Dermis blood vessel endothelial cell (primary cell): ENCODE data around the gene HBS1L. TPM values are rescaled to one million over a fixed set of nuclear protein-coding genes. Genes with fewer than 3 reads are reported as not detected.

Source experiments
- DNase-seq: peaks from one replicate; pipeline ENCODE4 v3.0.0; 2010
- total RNA-seq: library from RNA; depleted of rRNA; stranded (reverse); fragments of >200 nt; gene quantifications from 2 replicates; pipeline ENCODE4 v1.2.3, GENCODE V29; 2014

Gene HBS1L
- 106 and 170 TPM in 2 replicates for total RNA-seq

DNA sequence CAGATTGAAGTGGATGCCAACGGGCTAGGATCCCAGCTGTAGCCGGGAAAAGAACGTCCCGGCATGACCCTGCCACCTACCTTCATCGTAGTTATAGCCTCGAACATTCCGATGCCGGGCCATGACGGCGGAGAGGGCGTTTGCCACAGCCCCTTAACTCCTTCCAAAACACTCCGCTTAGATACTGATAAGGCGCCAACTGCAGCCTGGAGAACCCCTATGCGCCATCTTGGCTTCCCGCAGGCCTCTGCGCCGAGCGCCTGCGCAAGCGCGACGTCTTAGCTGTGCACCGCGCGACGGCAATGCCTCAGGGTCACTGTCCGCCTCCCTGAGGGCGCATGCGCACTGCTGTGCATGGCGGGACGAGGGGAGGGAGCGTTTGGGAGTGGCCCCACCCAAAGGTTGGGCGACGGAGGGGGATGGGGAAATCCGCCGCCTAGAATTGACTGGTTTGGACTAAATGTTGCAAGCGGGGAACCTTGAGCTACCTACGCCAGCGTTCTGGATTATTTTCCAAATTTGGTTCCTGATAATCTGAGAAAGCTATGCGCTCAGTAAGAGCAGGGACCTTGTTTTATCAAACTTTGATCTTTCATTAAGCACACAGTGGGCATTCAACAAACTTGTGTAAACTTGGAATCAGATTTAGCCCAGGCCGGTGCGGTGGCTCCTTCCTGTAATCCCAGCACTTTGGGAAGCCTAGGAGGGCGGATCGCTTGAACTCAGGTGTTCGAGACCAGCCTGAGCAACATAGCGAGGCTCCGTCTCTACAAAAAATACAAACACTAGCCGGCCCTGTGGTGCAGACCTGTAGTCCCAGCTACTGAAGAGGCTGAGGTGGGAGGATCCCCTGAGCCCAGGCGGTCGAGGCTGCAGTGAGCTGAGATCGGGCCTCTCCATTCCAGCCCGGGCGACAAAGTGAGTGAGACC is at the start of gene HBS1L:
Gene HBS1L, minus strand, starts transcription at position 254 of the 930 bp plus-strand sequence. Its CDS starts 131 bp downstream, at position 123.
- DNase-seq = peak; percentile 98

DNA sequence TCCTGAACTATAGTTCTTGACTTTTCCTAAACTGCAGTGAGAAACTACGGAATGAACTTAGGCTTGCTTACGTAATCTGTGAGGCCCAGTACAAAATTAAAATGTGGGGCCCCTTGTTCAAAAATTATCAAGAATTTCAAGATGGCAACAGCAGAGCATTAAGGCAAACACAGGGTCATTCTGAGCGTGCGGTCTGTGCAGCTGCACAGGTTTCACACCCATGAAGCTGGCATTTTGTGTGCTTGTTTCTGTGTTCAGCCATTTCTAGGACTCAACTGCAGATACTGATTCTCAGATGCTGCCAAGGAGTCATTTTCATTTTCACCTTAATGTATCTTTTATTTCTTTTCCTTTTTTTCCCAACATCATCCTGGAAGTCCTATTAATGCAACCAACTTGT is 49.6 kb upstream of the HBS1L start:
- DNase-seq = no peak

DNA sequence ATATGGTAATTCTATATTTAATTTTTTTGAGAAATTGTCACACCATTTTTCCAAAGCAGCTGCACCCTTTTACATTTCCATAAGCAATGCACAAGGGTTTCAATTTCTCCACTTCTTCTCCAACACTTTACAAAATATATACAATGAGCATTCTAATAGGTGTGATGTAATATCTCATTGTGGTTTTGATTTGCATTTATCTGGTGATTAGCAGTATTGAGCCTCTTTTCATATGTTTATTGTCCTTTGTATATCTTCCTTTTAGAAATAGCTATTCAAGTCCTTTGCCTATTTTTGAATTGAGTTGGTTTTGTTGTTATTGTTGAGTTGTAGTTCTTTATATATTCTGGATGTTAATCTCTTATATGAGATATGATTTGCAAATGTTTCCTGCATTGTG is 47.6 kb upstream of the HBS1L start:
- no peak for DNase-seq

DNA sequence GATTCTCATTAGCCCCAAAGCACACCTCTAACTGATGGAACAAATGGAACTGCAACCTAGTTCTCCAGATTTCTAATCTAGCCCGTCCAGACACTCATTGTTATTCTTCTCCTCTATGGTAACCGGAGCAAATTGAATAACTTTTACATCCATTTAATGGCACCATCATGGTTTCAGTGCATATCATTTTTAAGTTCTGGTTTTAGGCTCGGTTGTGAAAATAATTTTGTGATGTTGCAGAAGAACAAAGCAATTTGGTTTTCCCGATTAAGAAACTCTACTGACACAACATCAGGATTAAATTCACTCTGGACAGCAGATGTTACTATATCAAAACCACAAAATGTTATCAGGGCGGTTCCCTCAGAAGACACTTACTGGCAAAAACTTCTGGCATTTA is 42.5 kb upstream of the HBS1L start:
- no peak for DNase-seq

DNA sequence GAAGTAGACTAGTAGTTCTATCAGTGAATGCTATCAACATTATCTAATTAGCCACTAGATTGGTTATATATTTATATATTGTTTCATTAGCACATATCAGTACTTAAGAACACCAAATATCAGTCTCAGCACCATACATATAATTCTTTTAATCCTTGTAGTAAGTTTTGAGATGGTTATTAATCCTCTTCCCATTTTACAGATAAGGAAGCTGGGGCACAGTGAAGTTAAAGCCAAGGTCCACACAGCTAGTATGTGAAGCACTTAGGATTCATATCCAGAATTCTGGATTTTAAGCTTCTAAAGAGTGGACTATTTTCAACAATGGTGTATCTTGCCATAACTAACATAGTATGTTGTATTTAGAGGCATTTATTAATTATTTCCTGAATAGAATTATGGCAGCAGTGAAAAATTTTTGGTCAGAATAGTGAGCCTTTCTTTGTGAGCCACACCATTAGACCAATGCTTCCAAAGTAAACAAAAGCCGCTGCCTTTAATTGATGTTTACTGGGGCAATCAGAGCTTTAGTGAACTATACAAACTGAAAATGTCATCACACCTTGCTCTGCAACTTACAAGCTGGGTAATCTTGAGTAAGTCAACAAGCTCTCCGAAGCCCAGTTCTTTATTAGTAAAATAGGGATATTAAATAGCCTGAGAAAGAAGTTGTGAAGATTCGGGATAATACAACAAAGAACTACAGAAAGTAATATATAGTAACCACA is 41.9 kb upstream of the HBS1L start:
- no peak for DNase-seq

DNA sequence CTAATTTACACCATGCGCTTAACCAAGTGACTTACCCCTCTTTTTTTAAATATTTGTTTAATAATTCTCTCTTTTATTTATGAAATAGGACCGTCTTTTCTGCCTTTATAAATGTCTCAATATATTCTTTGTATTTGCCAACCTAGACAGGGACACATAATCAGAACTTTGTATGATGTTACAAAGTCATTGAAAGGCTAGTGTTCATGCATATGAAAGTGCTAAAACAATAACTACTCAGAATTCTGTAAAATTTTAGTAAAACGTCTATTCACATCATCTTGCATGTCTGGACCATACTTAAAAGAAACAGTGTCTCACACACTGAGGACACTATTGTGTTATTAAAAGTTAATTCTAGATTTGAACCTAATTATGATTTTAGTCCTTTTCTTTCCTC is 41.1 kb upstream of the HBS1L start:
- no peak for DNase-seq

DNA sequence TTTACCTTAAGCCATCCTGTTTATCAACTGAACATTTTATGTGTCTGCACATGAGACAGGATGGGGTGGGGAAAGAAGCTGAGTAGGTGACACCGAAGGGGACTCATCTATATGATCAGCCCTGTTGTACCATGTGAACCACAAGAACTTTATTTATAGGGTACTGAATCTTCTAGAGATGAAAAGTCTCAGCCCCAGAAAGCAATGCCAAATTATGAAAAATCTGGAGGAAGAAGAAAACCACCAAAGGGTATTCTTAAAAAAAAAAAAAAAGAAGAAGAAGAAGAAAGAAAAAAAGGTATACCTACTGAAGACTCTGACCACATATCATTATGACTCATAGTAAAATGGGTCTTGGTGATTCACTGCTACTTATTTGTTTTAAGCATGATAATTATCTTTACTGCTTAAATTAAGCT is 39.8 kb upstream of the HBS1L start:
- no peak for DNase-seq

DNA sequence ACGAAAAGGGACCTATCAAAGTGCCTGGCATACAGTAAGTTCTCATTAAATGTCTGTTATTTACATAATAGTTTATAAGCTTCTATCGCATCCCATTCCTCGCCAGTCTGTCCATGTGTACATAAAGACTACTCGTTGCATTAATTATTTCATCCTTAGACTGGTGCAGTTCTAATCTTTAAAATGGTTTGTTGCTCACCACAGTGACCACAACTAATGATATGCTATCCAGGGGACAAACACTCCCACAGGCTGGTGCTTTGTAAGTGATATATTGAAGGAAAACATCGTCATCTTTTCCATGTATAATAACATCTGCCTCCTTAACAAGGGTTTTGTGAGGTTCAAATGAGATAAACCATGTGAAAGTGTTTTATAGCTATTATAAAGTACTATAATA is 39.0 kb upstream of the HBS1L start:
- no peak for DNase-seq

DNA sequence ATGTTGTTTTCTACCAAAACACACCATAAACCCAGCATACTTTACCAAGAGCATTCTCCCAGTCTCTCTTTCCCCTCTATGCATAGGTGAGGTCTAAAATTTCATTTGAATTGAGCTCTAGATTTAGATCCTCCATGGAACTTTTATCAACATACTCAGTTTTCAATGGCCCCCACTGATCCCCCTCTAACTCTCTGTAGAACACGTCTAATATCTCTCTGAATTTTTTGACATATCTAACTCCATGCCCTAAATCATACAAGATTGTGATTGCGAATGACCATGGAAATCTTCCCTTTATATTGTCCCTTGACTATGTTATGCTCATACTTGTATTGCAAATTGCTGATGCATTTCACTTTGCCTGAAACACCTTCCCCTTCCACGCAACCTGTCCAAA is 38.1 kb upstream of the HBS1L start:
- DNase-seq = no peak

DNA sequence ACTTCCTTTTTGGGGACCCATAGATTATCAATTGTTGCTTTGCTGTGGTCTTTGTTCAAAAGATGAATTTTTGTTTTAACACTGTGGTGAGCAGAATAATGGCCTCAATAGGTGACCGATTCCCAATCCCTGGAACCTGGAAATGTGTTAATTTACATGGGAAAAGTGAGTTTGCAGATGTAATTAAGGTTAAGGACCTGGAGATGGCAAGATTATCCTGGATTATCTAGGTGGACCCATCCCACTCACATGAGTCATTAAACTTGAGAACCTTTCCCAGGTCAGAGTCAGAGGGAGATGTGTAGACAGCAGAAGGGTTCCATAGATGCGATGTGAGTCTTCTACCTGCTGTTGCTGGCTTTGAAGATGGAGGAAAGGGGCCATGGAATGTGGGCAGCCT is 36.2 kb upstream of the HBS1L start:
- no peak for DNase-seq

DNA sequence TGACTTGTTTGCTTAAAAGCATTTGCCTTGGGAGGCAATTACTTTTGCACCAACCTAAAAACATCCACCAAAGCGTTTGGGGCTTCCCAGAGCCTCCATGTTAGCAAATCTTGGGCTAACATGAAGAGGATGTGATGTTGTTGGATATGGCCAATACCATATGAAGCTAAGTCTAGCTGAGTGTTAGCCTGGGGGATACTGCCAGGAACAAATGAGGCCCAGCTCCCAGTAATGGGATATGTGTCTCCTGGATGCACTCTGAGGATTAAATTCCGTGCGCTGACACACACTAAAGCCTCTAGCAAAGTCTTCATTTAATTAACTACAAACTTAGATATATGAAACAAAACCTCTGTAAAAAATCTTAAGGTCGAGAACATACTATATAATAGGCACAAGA is 35.3 kb upstream of the HBS1L start:
- DNase-seq = no peak

DNA sequence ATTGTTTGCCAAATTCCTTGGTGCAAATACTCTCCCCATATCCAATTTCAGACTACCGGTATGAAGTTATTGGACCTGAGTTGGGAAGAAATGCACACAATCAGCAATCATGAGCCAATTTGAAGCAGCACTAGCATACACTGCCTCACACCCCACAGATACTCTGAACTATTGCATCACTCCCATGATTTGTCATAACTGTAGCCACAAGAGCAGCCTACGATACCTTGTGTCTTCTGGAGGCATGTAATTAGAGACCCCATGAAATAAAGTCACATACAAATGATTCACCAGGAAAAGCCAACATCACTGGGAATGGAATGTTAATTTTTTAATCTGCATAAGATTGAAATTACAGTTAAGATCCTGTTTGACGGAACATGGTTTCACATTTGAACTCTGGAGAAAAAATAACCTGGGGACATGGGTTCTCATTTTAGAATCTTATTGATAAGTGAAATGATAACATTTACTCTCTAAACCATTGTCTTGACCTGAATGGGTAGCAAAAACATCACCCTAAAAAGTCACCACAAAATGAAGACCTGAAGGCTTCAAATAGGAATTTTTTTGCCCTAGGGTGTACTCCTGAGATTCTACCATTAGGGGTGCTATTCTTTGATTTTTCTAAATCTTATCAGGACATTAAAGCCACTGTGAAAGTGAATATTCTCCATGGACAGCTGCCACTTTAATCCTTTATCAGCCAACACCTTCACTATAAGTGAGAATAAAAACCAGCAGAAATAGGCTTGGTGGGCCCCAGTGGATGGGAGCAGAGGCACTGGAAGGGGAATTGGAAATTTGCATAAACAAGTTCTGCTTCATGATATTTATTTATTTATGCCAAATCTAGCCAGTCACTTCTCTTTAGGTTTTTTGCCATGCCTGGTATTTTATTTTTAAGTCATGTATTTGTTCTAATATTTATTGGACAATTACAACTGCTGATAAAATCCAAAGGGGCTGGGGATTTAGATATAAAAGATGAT is 34.5 kb upstream of the HBS1L start:
- DNase-seq = peak; percentile 19

DNA sequence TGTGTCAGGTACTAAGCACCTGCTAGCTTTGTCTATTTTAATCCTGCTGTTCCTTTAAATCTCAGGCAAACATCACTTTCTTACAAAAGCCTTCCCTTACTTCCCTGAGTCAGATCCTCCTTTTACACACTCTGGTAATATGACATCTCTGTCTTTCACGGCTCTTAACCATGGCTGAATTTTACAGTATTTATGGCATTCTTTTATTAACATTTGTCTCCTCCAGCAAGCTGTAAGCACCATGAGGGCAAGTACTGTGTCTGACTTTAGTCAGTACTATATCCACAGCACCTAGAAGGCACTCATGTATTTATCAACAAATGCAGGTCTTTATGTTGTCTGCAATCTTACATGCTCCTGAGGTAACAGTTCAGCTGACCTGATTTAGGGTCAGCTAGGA is 33.7 kb upstream of the HBS1L start:
- DNase-seq = no peak

DNA sequence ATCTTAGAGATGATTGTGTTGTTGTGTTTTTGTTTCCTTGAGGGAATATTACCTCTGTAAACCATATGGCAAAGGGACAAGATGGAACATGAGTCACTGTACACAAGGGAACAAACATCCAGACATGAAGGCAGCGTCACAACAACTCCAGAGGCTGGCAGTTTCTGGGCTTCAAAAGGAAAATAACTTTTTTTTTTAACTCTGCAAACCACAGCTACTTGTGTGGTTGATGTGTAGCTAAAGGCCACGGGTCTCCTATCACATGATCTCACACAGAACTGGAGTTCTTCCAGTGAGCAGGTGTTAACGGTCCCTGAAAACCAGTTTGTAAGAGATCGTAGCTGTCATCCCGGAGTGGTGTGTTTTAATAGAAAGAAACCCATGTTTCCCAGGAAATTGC is 33.2 kb upstream of the HBS1L start:
- DNase-seq = no peak

DNA sequence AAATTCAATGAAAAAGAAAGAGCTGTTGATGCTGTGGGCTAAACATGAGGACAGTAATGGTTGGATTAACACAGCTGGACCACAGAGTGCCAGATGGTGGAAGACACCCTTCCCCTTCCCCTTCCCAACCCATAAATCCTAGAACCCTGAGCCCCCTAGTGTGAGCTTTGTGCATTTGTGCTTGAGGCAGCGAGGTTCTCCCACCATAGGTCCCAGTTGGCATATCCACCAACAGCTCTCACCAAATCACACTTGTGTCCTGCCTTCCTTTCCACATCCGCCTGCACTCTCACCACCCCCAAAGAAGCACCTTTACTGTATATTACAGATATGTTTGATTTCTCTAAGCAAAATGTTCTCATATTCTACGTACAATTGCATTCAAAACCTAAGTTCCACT is 32.8 kb upstream of the HBS1L start:
- DNase-seq = peak; percentile 2

DNA sequence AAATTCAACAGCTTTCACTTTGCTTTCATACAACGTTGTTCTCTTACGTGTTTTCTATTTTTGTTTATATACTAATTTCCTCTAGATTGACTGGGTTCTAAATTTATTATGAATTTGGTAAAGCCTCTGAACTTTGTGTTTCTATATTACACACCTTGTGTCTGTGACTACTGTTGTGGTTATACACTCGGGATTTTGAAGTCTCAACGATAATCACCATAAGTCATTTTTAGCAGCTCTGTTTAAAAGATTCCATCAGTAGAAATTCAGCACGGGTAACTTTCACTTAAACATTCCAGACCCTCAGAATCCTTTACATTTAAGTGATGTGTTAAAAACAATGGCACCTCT is 31.8 kb upstream of the HBS1L start:
- no peak for DNase-seq

DNA sequence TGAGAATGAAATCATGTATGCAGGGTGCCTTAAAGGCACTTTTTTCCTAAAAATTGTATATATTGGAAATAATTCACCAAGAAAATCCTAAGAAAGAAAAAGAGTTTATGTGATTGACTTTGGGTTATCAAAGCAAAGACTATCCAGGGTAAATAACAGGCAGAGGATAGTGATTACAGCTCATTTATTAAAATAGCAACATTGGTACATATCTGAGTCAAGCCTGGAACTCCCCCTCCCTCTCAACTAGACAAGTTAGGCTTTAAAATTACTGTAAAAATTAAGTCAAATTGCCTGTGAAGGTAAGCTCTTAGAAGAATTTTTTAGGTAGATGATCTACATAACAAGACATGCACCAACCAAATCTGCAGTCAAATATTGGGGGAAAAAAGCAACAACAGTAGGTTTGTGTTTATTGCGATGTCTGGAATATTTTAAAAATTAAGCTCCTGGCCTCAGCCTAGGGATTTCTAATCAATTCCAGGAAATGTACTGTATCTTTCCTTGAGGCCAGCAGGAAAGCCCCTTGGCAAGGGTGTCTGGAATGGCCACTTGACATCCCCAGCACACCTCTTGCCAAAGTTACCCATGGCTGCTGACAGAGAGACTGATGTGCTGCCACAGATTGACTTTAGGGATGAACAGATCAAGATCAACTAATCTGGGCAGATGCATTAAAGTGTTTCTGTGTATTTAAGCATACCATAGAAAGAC is 31.2 kb upstream of the HBS1L start:
- DNase-seq = no peak

DNA sequence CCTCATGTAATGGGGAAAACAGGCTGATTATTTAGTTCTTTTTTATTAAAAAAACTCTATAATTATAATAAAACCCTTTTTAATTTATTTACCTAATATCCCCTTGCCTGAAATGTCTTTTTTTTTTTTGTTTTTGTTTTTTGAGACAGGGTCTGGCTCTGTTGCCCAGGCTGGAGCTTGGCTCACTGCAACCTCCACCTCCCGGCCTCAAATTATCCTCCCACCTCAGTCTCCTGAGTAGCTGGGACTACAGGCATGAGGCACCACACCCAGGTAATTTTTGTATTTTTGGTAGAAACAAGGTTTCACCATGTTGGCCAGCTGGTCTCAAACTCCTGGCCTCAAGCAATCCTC is 30.3 kb upstream of the HBS1L start:
- no peak for DNase-seq

DNA sequence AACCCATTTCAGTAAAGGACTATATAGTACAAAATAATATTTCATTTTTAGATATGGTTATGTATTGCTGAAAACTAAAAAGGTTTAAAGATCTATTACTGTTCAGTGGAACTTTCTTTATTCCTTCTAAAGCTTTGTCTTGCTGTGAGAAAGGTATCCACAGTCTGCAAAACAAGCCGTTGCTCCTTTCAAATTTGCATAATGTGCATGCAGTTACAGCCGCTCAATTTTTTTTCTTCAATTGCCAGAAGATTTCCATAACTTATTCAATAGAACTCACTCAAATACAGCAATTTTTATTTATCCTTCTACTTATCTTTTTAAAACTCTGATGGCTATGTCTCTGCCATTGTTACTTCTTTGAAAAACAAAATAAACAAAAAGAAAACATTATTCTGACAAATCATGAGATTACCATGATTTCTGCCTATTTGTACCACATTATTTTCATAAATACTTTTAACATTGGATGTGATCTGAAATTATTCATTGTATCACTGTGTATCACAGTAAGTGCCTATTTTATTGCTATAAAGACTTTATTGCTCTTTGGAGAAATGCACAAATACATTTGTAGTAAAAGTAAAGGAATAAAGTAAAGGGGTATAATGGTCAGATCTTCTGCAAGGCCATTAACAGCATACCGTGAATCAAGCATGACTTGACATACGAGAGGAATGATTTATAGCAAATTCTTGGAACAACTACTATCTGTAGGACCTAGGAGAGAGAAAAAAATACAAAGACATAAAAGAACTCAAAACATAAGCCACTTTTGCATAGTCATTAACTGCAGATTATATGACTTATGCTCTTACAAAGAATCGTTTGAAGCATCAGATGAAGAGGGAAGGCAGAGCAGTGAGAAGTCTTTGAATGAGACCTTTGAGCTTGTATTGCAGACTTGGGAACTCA is 29.6 kb upstream of the HBS1L start:
- DNase-seq = no peak

DNA sequence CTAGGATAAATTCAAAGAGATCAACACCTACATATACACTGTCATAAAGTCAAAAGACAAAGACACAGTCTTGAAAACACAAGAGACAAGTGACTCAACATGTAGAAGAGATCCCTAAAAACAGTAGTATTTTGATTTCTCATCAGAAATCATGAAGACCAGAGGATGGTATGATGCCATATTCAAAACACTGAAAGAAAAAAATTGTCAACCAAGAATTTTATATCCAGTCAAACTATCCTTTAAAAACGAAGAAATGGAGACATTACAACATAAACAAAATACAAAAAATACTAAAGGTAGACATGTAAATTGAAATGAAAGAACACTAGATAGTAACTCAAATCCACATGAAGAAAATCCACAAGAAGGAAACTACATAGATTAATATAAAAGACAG is 27.3 kb upstream of the HBS1L start:
- no peak for DNase-seq

DNA sequence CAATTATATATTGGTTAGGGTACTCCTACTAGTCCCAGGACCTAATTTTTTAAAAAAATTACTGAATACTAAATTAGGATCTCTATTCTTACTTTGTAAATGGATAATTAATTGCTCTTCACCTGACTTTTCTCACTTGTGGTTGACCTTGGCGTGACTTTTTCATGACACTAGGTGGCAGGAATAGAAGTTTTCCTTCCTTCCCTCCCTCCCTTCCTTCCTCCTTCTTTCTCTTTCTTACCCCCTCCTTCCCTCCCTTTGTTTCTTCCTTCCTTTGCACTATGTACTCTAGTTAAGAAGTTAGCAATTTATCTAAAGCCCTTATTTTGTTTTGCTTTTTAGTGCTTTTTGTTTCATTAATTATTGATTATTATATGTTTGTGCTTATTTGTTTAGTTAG is 20.4 kb upstream of the HBS1L start:
- DNase-seq = no peak
